HG02588 (cell line): ENCODE data around the gene TSTD2.
A peak's percentile ranks its signal among the peaks of the same experiment; 100 is the strongest.
"Not testable (repeated sequence)": the region's sequence is repeated elsewhere in the genome, so short reads cannot be mapped to it uniquely, and the experiment has no call there.

Source experiments
- ATAC-seq: cut with Tn5 transposase; IDR thresholded peaks from one replicate; pipeline ENCODE4 v1.9.1; 2021; ENCODE audit warnings: mild to moderate bottlenecking, moderate library complexity; ENCODE audit not compliant: unreplicated experiment

TSTD2 gene

DNA sequence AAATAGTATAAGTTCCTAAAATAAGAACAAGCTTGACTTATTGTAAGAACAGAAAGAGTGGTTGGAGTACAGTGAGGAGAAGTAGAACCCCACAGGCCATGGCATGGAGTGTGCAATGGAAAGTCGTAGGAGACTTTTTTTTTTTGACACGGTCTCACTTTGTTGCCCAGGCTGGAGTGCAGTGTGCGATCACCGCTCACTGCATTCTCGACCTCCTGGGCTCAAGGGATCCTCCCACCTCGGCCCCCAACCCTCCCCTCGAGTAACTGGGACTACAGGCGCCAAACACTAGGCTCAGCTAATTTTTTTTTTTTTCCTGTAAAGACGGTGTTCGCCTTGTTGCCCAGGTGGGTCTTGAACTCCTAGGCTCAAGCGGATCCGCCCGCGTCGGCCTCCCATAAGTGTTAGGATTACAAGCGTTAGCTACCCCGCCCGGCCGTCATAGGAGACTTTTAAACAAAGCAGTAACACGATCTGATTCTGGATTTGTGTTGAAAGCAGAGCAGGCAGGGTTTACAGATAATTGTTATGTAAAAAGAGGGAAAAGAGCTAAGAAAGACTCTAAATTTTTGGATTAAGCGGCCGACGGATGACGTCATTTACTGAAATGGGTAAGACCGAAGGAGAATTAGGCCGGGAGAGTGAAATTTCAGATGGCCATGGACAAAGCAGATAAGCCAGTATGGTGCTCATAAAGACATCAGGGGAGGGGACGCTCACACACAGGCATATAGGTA, 752 bp downstream of the TSTD2 start:
- peak; percentile 6 for ATAC-seq

DNA sequence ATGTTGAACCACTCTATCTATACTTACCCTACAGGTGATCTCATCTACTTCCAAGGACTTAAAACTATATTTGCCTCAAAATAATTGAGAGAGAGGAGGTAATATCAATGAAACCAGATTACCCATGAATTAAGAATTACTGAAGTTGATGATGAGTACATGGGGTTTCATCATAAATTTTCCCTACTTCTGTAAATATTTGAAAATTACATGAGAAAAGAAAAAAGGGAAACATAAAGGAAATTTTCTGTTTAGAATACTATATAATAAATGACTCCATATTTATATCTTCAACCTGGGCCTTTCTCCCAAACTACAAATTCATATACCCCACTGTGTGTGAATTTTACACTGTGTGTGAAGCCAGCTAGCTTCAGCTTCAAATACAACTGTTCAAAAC, 2.6 kb downstream of the TSTD2 start:
- no peak for ATAC-seq

DNA sequence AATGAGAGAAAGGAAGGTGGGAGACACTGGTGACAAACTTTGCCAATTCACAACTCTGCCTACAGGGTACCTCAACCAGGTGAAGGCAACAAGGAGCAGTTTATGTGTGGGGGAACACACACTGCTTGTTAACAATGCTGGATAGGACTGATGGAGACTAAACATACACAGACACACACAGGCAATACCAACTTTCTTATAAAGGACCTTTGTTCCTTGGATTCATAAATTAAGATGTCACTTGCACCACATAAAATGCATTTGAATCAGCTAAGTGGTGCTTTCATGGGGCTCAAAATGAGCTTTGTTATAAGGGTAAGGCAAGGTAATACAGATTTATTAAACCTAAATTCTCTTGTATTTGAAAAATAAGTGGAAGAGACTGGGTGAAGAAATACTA, 4.0 kb downstream of the TSTD2 start:
- no peak for ATAC-seq

DNA sequence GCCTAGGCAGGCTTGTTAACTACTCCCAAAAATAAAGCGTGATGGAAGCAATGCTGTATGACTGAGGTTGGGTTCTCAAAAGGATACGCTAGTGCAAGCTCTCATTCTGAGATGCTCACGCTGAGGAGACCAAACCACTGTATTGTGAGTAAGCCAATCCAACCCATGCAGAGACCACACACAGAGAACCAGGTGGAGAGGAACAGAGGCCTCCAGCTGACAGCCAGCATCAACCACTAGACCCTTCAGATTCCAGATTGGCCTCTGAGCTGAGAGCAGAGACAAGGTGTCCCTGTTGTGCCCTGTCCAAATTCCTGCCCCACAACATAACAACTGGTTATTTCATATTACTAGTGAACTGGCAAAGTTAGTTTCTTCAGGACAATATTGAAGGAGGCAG, 4.5 kb downstream of the TSTD2 start:
- ATAC-seq, result no peak

DNA sequence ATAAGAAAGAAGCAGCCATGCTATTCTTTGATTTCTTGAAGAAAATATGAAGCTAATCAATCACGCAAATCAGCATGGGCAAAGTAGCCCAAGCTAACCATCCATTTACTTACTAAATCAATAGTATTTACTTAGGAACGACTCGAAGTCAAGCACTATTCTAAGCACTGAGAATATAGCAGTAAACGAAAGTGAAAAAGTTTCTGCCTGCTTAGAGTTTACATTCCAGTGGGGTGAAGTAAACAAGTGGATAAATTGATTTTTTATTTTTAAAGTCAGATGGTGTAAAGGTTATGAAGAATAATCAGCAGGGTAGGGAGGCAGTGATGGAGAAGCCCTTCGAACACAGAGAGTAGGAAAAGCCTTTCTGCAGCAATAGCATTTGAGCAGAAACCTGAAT, 5.5 kb downstream of the TSTD2 start:
- ATAC-seq, result no peak

DNA sequence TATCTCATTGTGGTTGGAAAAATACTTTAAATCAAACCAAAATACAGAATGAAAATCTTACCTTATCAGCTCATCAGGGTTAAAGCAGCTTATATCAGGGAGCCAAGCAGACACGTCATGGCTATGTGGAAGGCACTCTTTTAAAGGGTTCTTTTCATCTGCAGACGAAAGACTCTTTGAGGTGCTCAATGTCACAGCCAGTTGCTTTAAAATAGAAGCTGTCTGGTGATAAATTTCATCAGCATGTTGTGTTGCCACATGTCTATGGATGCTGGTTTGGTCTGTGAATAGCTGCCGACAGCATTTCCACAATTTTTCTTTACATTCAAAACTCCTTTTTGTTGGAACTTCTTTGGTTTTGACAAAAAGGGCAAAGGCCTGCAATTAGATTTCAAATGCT, 7.5 kb downstream of the TSTD2 start:
- ATAC-seq, result no peak

DNA sequence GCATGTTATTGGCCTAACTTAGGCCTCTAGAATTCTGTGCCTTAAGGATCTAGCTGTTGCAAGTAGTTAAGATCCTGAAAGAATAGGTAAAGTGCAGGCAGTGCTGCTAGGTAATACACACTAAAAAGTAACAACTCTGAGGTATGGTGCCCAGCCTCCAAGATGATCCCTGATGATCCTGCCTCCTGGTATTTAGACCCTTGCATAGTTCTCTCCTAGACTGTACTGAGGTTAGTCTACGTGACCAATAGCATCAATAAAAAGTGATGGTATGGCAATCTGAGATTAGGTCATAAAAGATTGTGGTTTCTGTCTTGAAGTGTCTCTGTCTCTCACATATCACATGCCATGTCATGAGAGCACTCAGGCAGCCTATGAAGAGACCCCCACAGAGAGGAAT, 9.2 kb downstream of the TSTD2 start:
- no peak for ATAC-seq

DNA sequence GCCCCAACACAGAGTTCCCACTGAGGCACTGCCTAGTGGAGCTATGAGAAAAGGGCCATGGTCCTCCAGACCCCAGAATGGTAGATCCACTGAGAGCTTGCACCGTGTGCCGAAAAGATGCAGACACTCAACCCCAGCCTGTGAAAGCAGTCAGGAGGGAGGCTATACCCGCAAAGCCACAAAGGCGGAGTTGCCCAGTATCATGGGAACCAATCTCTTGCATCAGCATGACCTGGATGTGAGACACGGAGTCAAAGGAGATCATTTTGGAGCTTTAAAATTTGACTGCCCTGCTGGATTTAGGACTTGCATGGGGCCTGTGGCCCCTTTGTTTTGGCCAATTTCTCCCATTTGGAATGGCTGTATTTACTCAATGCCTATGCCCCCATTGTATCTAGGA, 10.7 kb downstream of the TSTD2 start:
- not testable (repeated sequence) for ATAC-seq

DNA sequence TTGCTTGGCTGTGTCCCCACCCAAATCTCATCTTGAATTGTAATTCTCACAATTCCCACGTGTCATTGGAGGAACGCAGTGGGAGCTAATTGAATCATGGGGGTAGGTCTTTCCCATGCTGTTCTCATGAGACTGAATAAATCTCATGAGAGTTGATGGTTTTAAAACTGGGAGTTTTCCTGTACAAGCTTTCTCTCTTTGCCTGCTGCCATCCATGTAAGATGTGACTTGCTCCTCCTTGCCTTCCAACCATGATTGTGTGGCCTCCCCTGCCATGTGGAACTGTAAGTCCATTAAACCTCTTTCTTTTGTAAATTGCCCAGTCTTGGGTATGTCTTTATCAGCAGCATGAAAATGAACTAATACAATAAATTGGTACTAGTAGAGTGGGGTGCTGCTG, 13.1 kb downstream of the TSTD2 start:
- not testable (repeated sequence) for ATAC-seq

DNA sequence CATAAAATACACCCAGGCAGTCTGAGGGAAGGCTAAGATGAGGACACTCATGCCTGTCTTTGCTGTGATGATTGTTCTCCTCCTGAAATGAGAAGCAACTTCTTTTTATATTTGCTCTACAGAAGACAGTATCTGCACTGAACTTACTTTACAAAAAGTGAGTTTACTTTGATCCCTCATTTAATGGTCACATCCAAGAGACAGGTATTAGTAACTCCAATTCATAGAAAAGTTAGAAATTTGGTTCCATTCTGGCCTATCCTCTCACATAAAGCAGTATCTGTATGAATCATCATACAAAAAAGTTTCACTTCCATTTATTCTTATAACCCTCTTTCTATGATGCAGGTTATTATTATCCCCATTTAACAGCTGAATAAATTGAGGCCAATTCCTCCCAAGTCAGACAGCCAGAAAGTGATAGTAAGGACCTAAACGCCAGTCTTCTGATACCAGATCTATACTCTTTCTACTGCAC, 15.2 kb downstream of the TSTD2 start:
- ATAC-seq, result no peak

DNA sequence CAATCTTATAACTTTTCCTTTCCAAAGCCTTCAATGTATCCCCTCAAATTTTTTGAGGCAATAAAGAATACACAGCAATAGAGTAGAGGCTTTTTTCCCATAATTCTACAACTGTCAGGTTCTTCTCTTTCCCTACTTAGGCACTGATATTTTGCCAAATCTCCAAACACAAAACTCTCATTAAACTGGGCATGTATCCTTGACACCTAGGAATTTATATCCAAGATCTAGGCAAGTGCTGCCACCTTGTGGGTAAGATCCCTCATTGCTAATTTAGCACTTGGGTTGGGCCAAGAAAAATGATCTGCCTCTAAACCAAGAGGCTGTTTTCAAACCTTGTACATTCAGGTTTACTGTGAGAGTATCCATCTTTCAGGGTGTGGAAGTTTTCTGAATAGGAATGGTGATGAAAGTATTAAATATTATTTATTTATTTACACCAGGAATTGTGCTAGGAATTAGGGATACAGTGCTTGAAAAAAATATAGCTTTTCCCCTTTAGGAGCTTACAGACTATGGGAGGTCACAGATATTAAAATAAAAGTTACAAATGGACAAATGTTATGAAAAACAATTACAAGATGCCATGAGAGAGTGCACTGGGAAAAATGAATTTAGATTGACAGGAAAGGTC, 17.6 kb downstream of the TSTD2 start:
- no peak for ATAC-seq

DNA sequence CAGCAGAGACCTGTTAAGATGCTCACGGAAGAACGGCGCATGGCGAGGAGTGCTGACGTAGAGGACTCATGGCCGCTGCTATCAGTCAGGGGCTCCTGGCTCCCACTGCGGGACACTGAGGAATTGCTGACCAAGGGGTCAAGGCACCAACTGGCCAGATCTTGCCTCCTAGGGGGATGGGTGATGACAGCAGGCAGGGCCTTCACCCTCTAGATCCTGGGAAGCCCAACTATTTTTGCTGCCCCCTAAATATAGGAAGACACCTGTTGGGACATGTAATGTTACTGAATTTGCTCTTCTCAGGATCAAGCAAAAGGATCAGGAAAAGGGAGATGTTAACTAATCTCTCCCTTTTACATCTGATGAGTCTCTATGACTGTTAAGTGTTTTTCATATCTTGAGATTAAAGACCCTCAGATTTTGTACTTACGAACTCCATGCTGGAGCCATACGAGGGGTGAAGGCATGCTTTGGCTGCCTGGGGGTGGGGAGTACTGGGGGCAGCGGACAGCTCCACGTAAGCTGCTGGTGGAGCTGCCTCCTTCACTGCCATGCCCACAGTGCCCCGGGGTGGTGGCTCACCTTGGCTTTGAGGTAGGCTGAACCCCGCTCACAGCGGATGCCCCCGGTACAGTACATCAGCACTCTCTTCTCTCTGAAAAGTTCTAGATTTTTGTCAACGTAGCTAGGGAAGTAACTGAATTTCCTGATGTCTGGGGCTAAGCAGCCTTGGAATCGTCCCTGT, 28.1 kb downstream of the TSTD2 start:
- no peak for ATAC-seq

DNA sequence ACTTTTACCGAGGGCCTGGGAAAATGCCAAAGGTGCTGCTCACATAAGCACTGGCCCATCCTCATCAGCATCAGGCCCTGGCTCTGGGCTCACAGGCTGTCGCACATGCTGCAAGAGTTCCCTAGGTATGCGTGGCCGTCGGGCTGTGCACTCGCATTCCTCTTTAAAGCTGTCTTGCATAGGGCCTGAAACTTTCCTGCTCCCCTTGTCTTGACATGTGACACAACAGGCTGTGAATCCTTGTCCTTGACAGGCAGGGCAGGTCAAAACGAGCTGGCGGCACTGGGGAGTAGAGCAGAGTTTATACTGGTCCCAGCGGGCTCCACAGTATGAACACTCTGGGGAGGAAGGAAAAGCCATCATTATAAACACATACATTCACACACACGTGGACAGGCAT, 30.7 kb downstream of the TSTD2 start:
- ATAC-seq, result no peak

DNA sequence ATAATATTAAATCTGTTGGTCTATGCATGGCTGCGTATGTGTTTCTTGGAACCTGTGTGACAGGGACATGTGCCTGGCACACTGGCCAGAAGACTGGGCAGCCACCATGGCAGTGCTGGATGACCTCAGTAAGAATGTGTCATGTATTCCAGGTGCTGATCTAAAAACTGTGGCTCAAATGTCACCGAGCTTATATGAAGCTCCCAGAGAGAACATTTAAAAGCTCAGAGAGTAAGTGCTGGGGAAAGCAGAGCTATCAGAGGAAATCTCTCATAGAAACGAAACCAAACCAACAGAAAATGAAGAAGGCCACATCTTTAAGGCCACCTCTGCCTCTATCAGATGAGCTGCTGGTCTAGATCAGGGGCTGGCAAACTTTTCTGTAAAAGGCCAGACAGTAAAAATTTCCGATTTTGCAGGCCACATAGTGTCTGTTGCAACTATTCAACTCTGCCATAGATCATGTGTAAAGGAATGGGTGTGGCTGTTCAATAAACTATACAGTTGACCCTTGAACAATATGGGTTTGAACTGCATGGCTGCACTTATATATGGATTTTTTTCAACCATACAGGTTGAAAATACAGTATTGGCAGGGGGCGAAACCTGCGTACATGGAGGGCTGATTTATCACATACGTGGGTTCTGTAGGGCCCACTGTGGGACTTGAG, 31.8 kb downstream of the TSTD2 start:
- ATAC-seq, result no peak

DNA sequence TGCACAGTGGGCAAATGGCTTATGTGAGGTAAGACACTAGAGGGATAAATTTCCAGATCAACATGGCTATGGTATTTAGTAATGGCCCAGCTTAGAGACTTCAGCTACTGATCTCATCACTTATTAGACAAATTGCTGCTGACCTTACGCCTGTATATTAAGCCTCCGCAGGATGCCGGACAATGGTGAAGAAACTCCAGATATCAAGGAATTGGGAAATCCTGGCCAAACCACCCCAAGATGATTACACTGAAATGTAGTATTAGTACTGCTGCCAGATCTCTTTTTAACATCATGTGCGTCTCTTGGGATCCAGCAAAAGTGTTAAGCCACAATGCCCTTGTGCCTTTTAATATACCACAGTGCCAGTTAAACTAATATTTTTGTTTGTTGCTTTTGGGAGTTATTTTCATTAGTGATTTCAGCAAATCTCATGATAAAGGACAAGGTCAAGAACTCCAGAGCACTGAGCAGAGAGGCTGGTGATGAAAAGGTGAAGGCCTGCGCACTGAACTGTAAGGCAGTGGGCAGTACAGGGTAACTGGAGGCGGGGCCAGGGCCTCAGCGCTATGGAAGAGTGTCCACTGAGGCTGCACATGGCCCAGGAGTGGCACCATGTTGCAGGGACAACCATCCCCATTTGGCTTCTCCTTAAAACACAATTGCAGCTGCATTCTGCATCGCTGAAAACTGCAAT, 32.5 kb downstream of the TSTD2 start:
- ATAC-seq, result no peak

DNA sequence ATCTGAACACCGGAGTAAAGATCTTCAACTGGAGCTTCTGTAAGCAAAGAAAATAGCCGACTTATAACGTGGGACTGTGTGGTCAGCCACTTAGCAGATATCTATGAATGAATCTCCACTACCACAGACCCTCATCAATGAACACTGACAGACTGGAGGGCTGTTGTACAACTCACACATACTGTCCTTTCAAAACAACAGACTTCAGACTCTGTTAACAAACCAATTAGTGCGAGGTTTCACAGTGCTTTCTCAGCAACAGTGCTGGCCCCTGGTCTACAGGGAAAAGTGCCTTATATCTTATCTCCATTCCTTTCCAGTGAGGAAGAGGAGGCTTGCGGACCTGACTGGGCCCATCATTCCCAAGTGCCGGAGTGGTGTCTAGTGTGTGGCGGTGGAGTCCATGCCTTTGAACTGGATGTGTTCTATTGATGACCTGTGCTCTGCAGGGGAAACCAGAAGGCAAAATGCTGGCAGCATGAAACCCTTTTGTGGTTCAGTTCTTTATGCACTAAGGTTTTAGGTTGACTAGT, 33.8 kb downstream of the TSTD2 start:
- ATAC-seq, result no peak

DNA sequence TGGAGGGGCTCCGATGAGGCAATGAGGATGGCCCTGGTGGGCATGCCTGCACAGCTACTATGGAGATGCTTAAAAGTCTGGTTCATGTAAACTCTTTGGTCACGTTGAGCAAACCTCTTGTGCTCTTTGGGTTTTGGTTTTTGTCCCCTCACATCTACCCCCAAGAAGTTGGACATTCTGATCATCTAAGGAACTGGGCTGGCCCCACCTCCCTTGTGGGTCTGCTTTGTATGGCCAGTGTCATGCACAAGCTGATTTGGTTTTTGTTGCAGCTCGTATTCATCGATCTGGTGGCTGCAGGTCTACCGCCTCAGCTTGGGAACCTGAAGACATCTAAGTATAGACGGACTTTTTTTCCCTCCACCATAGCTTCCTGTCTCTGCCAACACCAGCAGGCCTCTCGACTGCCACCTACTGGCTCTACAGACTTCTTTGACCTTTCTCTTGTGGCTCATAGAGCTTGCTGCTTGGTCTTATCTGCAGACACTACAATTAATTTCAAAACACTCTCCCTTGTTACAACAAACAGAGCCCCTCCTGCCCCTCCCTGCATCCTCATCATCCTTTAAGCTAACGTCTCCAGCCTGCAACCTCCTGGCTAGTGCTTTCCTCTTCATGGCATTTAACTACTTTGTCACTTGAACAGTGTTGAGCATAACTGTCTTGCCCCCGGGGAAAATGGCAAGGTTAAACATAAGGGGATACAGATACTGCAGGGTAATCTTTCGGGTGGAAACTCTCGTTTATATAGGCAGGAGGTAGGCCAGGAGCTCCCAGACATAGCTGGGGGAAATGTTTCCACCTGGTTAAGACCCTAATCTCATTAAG, 34.5 kb downstream of the TSTD2 start:
- peak; percentile 70 for ATAC-seq

DNA sequence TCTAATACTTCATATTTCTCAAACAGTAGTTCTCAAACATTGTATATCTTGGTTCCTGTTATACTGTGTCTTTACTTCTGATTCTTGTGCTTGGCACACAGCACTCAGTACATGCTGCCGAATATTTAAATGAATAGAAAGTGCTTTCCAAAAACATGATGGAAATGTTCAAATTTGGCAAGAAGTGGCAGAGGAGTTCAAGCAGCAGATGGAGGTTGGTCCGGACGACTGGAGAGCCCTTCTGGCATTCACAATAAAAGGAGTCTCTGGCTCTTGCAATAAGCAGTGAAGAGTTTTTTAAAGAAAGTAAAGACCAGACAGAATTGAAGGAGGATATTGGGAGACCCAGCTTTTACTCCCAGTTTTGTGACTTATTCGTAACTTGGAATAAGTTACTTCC, 36.3 kb downstream of the TSTD2 start:
- no peak for ATAC-seq

DNA sequence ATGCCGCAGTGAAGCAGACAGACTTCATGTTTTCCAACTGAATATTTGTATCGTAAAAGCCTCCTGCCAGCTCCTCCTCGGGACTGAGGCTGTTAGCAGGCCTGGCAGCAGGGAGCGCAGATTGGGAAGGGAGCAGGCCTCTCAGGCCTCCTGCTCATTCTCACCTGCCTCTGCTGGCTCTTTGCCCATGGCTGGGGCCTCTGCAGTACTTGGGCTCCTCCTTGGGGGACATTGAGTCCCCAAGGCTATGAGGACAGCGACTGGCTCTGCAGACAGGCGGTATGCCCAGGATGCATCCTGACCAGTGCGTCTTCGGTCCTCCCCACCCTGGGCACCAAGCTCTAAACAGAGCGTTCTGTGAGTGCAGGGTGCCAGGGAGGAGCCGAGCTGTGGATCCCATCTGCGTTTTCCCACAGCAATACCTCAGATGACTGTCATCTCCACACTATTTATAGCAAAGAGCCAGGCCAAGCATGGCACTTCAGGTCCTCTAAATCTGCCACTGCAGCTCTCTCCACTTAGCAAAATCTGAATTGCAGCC, 38.7 kb downstream of the TSTD2 start:
- ATAC-seq, result no peak
